Hematopoietic multipotent progenitor cell treated with erythropoietin and hydrocortisone succinate and interleukin-3 and kit ligand, for 8 days (in vitro differentiated cells): ENCODE results near the gene EFNB2.

Source experiments
- DNase-seq: peaks from one replicate; pipeline ENCODE4 v3.0.0-alpha.2; 2015

EFNB2 gene, protein sequence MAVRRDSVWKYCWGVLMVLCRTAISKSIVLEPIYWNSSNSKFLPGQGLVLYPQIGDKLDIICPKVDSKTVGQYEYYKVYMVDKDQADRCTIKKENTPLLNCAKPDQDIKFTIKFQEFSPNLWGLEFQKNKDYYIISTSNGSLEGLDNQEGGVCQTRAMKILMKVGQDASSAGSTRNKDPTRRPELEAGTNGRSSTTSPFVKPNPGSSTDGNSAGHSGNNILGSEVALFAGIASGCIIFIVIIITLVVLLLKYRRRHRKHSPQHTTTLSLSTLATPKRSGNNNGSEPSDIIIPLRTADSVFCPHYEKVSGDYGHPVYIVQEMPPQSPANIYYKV

DNA sequence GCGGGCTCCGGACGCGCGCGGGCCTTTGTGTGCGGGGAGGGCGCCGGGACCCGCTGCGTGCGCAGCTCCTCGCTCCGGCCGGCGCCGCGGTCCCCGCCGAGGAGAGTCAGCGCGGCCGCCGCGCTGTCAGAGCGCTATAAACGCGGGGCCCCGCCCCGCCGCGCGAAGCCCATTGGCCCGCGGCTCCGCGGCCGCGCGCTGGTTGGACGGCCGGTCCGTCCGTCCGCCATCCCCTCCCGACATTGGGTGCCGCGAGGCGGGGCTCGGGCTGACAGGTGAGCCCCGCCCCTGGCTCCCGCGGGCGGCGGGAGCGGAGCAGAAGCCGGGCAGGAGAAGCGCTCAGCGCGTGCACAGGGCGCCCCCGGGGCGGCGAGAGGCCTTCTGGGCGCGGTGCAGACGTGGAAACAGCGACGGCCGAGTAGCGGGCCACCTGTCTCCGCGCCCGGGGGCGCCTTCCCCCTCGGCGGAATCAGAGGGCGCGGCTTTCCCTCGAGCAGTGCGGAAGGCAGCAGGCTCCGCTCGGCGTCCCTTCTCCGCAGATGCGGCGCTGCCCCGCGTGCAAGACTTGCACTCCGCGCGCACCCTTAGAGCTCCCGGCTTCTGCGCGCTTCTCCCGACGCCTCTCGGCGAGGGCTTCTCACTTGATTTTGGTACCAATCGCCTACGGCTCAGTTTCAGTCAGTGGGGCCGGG lies at the start of gene EFNB2:
Gene EFNB2 (minus strand): TSS at position 111 of the 692 bp plus-strand sequence. CDS start 698 bp downstream, outside the sequence.
- peak; percentile 88 for DNase-seq

DNA sequence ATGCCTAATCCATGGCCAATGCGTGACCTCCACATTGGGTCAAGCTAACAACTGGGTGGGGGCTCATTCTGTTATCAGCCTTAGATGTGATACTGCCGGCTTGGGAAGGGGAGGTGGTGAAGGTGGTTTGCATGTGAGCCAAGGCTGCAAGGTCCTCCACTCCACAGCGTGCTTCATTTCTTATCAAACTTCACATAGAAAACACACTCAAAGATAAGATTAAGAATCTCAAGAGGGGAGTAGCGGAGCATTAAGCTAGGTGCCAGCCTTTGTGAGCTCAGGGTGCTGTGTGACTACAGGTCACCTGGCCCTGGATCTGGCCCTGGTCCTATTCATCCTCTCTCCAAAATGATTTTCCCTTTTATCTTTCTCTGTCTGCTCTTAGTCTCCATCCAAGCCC lies 45.8 kb upstream of the EFNB2 start:
- no peak for DNase-seq

DNA sequence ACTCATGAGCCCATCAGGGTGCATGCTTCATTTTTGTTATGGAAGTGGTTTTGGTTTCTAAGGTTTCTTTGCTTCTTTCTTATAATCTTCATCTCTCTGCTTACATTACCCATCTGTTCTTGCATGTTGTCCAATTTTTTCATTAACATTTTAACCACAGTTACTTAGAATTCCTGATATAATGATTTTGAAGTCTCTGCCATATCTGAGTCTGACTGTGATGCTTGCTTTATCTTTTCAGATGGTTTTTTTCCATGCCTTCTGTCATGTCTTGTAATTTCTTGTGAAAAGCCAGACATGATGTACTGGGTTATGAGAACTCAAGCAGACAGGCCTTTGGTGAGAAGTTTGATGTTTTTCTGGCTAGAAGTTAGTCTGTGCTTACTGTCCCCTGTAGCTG lies 40.4 kb upstream of the EFNB2 start:
- no peak for DNase-seq

DNA sequence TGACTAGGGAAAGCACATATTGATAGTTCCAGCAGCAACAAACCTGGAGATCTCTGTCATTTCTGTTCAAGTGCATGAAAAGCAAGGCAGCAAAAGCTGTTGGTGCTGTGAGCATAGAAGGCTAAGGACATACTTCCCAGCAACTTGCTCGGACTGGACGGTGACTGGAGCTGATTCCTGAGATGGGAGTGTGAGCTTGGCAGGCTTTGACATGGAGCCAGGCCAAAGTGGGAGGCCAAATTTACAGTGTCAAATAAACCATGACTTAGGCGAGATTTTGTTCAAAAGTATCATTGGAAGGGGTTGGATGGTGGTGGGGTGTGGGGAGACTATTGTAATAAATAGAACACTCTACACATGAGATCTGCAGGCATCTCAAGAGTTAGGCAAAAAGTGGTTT lies 38.4 kb upstream of the EFNB2 start:
- DNase-seq: no peak

DNA sequence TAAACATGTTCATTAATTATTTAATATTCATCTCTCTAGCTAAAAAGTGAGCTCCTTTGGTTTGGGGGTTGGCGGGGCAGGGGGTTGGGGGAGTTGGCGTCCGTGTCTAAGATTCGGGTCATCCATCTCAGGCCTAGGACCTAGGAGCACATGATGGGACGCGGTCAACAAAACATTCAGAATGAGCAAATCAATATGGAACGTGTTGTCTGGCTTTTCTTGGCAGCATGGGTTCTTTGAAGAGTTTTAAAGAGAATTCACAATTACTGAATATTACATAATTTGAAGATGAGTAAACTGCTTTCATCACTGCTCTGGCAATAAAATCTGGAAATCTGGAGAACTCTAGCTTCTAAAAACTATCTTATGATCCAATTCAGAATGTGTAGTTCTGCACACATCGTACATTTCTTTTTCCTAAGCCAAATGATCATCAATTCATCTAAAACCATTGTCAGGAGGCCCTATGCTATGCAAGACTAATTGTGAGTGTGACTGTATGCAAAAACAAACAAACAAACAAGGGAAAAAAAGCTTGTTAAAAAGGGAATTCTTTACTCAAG lies 37.9 kb upstream of the EFNB2 start:
- no peak for DNase-seq

DNA sequence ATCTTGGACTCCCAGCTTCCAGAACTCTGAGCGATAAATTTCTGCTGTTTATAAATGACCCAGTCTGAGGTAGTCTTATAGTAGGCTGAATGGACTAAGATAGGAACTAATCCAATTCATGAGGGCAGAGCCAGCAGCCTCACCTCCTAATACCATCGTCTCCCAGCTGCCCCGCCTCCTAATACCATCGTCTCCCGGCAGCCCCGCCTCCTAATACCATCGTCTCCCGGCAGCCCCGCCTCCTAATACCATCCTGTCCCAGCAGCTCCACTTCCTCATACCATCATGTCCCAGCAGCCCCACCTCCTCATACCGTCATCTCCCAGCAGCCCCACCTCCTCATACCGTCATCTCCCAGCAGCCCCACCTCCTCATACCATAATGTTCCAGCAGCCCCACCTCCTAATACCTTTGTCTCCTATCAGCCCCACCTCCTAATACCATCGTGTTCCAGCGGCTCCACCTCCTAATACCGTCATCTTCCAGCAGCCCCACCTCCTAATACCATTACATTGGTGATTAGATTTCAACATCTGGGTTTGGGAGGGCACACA lies 34.9 kb upstream of the EFNB2 start:
- peak; percentile 80 for DNase-seq

DNA sequence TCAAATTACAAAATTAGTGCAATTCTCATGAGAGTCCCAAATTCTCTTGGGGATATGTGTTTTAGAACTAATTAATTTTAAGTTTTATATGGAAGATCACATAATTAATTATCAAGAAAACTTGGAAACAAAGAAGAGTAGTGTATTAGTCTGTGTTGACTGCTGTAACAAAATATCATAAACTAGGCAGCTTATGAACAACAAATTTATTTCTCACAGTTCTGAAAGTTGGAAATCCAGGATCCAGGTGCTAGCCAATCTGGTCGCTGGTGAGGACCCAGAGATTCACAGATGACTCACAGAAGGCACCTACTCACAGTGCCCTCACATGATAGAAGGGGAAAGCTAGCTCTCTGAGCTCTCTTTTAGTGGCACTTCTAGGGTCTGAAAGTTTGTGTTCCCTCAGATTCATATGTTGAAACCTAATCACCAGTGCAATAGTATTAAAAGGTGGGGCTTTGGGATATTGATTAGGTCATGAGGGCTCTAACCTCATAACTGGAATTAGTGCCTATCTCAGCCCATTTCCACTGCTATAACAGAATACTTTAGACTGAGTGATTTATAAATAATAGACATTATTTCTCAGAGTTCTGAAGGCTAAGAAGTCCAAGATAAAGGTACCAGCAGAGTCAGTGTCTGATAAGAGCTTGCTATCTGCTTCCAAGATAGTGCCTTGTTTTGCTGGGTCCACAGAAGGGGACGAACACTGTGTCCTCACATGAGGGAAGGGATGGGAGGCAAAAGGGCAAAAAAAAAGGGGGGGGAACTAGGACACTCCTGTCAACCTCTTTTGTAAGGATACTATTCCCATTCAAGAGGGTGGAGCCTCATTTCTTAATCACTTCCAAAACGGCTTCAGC lies 34.0 kb upstream of the EFNB2 start:
- no peak for DNase-seq

DNA sequence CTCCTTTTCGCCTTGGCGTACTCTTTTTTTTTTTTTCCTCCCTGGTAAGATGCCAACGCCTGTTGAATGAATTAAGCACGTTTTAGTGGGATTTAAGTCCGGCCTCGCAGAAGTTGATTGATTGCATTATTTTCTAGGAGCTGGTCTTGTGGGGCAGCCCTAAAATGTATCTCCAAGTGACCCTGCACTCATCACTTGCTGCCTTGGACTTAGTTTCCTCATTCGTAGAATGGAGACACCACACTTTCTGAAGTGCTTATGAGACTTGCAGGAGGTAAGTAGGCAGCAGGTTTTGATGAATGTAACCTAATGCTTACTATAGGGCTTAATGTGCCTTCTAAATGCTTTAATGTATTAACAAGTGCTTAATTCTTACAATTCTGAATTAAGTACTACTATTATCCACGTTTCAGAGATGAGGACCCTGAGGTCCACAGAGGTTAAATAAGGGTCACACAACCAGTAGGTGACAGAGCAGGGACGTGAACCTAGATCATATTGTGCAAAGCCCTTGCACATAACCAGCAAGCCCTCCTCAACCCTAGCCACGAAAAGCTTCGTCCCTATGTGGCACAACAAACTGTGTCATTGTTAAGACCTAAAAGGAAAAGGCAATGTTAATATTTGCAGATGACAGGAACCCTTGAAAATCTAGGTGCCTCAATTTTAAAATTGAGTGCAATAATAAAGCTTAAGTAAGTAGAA lies 33.0 kb upstream of the EFNB2 start:
- no peak for DNase-seq

DNA sequence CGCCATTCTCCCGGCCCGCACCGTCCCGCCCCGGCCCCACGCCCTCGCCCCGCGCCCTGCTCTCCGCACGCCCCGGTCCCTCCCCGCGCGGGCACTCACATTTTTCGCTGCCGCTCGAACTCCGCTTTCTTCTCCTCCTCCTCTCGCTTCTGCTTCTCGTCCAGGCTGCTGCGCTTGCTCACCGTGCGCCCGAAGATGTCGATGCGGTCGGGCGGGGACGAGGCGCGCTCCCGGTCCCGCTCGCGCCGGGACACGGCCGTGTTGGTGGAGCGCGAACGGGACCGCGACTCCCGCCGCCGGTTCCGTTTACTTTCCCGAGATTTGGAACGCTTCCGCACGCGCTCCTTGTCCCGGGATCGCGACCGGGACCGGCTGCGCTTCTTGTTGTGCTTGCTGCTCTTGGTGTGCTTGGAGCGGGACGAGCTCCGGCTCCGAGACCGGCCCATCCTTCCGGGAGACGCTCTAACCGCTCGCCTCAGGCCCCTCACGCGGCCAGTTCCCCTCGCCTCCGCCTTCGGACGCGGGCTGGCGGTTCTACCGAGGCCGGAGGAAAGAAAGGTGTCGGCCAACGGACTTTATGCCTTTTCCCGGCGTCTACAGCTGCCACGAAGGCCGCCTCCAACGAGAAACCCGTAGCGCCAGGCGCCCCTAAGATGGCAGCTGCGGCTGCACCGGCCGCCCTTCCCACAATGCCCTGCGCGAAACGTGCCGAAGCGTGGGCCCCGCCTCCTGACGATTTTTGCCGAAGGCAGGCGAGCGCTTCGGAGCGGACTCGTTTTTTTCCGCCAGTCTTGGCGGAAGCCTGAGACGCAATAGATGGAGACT lies 32.2 kb upstream of the EFNB2 start, which contains the start of gene ARGLU1:
Gene ARGLU1 (minus strand): TSS at position 664 of the 825 bp plus-strand sequence. CDS start 218 bp downstream, at position 446.
- DNase-seq: peak; percentile 93

DNA sequence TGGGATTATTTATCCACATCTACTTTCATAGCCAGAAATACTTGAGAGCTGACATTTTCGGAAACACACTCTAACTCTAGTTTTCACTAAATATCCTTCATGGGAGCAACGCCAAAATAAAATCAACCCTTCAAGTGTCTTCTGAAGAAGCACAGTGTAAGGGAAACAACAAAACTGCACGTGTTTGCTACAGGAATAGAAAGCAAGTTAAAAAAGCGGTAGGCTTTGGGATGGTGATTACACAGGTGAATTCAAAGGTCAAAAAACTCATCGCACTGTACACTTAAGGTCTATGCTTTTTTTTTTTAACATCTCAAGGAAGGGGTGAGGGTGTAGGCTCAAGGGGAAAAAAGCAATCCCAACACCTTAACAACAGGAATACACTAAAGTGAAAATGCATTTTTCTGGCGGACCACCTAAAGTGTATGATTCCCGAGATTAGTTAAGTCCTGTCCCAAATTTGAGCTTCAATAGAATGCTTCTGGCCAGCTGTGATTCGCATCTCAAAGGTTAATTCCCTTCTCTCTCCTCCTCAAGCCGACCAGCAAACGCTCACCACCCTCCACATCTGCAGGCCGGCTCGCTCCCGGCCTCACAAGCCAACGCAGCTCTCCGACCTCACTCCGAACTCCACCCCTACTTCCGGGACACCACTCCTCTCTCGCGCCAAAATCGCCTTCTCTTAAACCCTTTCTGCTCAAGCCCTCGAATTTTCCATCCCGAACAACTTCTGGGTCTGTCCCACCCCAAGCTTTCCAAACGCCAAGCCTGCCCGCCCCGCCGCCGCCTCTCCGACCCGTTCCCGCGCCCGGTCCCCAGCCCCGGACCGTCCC lies 31.4 kb upstream of the EFNB2 start:
- DNase-seq: peak; percentile 80

DNA sequence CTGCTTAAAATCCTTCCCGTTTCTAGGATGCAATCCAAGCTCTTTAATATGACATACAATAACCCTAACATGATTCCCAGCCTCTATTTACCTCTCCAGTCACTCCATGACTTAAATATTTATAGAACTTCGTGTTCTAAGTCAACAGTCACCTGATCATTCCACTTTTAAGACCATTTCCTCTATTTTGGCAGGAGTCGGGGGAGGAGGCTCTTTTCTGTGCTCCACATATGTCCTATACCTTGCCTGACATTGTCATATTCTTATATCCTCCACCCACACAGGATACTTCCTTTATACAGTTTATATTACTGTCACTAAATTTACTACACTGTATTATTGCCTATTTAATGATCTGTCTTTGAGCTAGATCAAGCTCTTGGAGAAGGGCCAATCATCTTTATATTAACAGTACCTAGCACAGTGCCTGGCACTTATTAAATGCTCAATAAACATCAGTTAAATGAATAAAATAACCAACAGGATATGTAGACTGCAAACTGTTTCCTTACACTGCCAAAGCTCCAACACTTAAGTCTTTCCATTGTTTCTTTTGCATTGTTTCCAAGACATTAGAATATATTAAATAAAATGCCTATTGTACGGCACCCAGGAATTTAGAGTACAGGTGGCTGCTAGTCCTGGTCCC lies 29.8 kb upstream of the EFNB2 start:
- DNase-seq: no peak

DNA sequence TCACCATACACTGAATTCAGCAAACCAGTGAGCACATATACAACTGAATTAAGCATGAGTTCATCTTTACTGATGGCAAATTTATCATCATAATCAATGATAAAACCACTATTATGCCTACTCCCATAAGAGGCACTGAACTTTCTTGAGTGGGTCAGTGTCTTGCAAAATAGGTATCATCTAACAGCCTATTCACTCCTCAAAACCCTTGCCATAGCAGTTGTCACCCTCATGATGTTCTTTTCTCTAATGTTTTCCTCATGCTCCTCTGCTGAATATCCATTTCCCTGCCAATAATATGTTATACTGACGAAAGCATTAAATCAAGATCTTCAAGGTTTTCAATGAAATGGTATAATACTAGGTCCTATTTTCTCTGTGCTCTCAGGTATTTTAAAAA lies 26.8 kb upstream of the EFNB2 start:
- DNase-seq: no peak

DNA sequence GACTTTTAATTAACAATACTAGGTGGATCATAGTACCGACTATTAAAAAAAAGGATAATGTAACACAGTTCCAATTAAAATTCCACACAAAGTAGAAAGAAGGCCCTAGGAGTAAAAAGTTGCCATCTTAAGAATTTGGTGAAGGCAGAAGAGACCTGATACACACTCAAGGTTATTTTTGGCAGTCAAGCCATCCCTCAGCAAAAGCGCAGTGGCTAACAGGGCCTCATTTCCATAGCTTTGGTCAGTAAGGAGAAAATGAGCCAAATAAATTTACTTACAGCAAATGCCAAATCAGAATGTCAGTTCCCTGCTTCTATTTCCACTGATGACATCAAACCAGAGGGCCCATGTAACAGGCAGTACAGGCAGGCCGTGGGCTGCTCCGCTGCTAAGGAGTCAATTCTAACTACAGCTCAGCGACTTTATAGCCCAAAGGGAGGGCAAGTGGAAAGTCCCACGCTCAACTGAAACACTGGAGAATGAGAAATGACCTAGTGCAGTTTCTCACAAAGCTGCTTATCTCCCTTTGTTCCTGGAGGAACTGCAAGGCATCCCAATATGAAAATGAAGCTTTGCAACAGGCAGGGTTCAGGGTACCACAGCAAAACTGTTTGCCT lies 26.2 kb upstream of the EFNB2 start:
- no peak for DNase-seq

DNA sequence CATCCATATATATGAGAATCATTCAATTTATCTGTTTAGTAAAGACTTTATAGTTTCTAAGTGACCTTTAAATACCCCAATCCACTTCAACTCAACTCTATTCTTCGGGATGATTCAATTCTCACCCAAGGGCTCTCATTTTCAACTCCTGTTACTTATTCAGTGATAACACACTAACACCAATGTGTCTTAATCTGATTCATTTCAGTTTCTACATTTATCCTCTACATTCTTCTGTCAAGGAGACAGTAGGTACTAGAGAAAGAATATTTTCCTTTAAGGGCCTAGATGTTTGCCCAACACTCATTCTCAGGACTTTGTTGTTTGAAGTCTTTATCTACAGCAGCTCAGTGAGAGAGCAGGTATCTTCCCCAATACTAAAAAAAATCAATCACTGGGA lies 25.4 kb upstream of the EFNB2 start:
- no peak for DNase-seq

DNA sequence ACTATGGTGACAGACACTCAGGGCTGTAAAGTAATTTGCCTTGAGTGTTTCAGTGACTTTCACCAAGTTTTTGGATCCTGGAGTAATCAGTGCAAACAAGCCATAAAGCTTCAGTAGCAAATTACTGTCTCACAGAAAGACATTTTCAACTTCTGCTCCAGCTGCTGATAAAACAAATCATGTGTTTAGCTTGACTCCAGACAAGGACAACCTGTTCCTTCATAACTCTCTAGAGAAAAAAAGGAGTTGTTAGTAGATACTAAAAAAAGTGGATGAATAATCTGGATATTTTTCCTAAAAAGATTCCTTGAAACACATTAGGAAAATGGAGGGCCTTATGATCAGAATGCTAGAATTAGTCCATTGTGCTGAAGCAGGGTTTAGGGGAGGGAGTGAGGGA lies 23.1 kb upstream of the EFNB2 start:
- no peak for DNase-seq

DNA sequence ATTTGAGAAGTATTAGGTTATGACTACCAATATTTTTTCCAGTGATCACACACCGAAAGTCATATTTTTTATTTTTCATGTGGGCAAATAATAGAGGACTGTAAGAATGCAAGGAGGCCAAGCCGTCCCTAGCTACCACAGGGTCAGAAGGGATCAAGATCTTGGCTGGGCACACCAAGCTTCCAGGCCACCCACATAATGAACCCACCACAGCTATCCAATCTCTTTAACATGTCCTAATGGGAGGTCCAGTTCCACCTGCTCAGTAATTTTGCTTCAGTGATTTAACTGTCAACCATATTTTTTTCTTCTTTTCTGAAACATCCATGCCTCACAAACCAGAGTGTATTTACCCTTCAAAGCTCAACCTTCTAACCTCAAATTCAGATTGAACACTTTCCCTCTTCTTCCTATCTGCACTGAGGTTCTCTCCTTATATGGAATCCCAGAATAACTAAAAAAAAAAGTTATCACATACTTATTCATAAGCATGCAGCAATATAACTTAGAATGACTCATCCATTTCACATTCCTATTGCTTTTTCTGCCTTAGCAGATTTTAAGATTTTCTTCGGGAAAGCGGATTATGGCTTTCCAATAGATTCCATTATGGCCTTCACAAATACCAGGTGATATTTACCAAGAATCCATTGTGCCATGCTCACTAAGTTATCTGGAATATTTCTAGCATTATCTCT lies 20.3 kb upstream of the EFNB2 start:
- DNase-seq: no peak

DNA sequence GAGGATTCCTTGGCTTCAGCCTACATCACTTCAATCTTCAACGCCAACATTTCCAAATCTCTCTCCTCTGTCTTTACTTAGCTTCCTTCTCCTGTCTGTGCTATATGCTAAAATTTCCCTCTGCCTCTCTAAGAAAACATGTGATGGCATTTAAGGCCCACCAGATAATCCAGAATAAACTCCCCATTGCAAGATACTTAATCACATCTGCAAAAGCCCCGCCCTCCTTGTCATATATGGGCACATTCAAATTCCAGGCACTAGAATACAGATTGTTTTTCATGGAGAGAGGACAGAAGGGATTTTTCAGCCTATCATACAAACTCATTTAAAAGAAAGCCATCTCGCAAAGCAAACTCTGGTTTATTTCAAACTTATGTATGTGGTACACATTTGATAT lies 16.3 kb upstream of the EFNB2 start:
- no peak for DNase-seq

DNA sequence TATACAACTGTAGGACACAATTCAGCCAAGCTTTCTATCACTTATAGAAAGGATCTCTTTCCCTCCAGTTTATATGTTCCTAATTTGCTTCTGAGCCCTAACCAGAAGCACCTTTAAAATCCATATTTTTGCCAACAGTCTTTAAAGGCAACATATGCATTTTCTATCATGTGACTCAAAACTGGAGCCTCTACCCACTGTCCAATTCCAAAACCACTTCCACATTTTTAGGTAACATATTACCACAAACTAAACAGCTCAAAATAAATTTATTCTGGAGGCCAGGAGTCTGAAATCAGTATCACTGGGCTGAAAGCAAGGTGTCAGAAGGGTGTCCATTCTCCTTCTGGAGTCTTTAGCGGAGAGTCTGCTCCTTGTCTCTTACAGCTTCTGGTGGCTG lies 15.9 kb upstream of the EFNB2 start:
- no peak for DNase-seq
